Measurements from ENCODE around the gene SPINT1. TPM values are rescaled to one million over a fixed set of nuclear protein-coding genes. Genes with fewer than 3 reads are reported as not detected.
A peak's percentile ranks its signal among the peaks of the same experiment; 100 is the strongest.

The SPINT1 gene
- total and polyA plus RNA-seq, 7 experiments from 2014 or later, result 1.00 to 8.9 (median 3.6) TPM

- H3K27ac ChIP-seq (ENCODE audit: low read depth, low read length), result no peak overlapping the region
- peak overlapping the region in 1 of 9 donors; percentile 62 for H3K27ac Mint-ChIP-seq
- ChIA-PET CTCF (no interaction called here), POLR2A (no interaction called here)
- peaks cover 0 to 9% (median 0%) of the 10 kb centered on the region in 5 donors for H3K27me3 Mint-ChIP-seq
- no peak for DNase-seq
- no peak for ATAC-seq
- H3K9me3 Mint-ChIP-seq, result no peaks in the 10 kb centered on the region
- no peak overlapping the region for H3K4me3 Mint-ChIP-seq
- peaks cover 0 to 7% of the 10 kb centered on the region in 2 donors for H3K4me1 ChIP-seq (ENCODE audit: control insufficient read depth in 2 of 2, insufficient read depth in 2 of 2, low read length in 2 of 2)
- H3K36me3 Mint-ChIP-seq, result peaks cover 0 to 1% (median 0%) of the 10 kb centered on the region in 5 donors
- H3K36me3 ChIP-seq (ENCODE audit: control insufficient read depth in 2 of 3, insufficient read depth in 3 of 3, low read length in 3 of 3), result no peaks in the 10 kb centered on the region
- H3K4me1 Mint-ChIP-seq, result peaks cover 0 to 25% (median 5%) of the 10 kb centered on the region in 7 donors
- intact Hi-C loops (cut with micrococcal nuclease), result no loop called here
- H3K9me3 ChIP-seq (ENCODE audit: control insufficient read depth in 2 of 3, low read length in 3 of 3), result no peaks in the 10 kb centered on the region
- no peaks in the 10 kb centered on the region for H3K27me3 ChIP-seq (ENCODE audit: control insufficient read depth in 2 of 2, insufficient read depth in 2 of 2, low read length in 2 of 2)
- H3K4me3 ChIP-seq (ENCODE audit: low read length), result no peak overlapping the region
Measured at GRCh38 chr15:40886586-40886985, 42.7 kb downstream of the SPINT1 start.

- Histone ChIP-seq H3K4me3 (ENCODE audit: low read length) (no peak overlapping the region), H3K4me1 (ENCODE audit: control insufficient read depth in 2 of 2, insufficient read depth in 2 of 2, low read length in 2 of 2) (peaks cover 6 to 11% of the 10 kb centered on the region in 2 donors), H3K9me3 (ENCODE audit: control insufficient read depth in 2 of 3, low read length in 3 of 3) (no peaks in the 10 kb centered on the region), H3K36me3 (ENCODE audit: control insufficient read depth in 2 of 3, insufficient read depth in 3 of 3, low read length in 3 of 3) (no peaks in the 10 kb centered on the region), H3K27me3 (ENCODE audit: control insufficient read depth in 2 of 2, insufficient read depth in 2 of 2, low read length in 2 of 2) (no peaks in the 10 kb centered on the region), H3K27ac (ENCODE audit: low read depth, low read length) (no peak overlapping the region)
- ATAC-seq (no peak), DNase-seq (no peak)
- Mint-ChIP-seq H3K36me3 (peaks cover 0 to 1% (median 0%) of the 10 kb centered on the region in 5 donors), H3K9me3 (no peaks in the 10 kb centered on the region), H3K27me3 (peaks cover 0 to 13% (median 0%) of the 10 kb centered on the region in 5 donors), H3K27ac (no peak overlapping the region), H3K4me1 (peaks cover 6 to 41% (median 16%) of the 10 kb centered on the region in 7 donors), H3K4me3 (no peak overlapping the region)
- ChIA-PET POLR2A (interaction anchor here (0.6 to 1.1 kb wide), 2 partner anchors 32 to 37 kb away, joined by 3 read pairs; no protein-coding TSS in a partner anchor), CTCF (interaction anchor here (4.6 kb wide), 1 partner anchor 31 kb away, joined by 49 read pairs; no protein-coding TSS in a partner anchor)
- intact Hi-C loops (cut with micrococcal nuclease), result no loop called here
Measured at GRCh38 chr15:40889112-40889511, 45.3 kb downstream of the SPINT1 start.

GRCh38 chr15:40891138-40891537 is 47.3 kb downstream of the SPINT1 start:
- no peaks in the 10 kb centered on the region for H3K36me3 ChIP-seq (ENCODE audit: control insufficient read depth in 2 of 3, insufficient read depth in 3 of 3, low read length in 3 of 3)
- H3K4me3 ChIP-seq (ENCODE audit: low read length), result no peak overlapping the region
- Mint-ChIP-seq H3K9me3 (no peaks in the 10 kb centered on the region), H3K27me3 (peaks cover 0 to 9% (median 0%) of the 10 kb centered on the region in 5 donors), H3K36me3 (peaks cover 0 to 1% (median 0%) of the 10 kb centered on the region in 5 donors), H3K4me1 (peaks cover 18 to 40% (median 30%) of the 10 kb centered on the region in 7 donors), H3K4me3 (peak overlapping the region in 1 of 10 donors; percentile 41), H3K27ac (peak overlapping the region in 5 of 9 donors; percentile 4 to 73 (median 26))
- H3K9me3 ChIP-seq (ENCODE audit: control insufficient read depth in 2 of 3, low read length in 3 of 3), result no peaks in the 10 kb centered on the region
- CTCF ChIA-PET, result interaction anchor here (1.4 to 4.6 kb wide), 2 partner anchors 33 to 37 kb away, joined by 3 to 49 read pairs; no protein-coding TSS in a partner anchor
- DNase-seq (no peak), ATAC-seq (no peak)
- H3K27me3 ChIP-seq (ENCODE audit: control insufficient read depth in 2 of 2, insufficient read depth in 2 of 2, low read length in 2 of 2), result no peaks in the 10 kb centered on the region
- intact Hi-C loops (cut with micrococcal nuclease), result loop anchor here (5.0 to 10.0 kb wide), 3 partner anchors 214 to 326 kb away; partner anchors contain the start of genes CCDC32 (in 1 of the 2), KNL1 (in 1 of the 2) and RPUSD2 (in 1 of the 2)
- peaks cover 17 to 18% of the 10 kb centered on the region in 2 donors for H3K4me1 ChIP-seq (ENCODE audit: control insufficient read depth in 2 of 2, insufficient read depth in 2 of 2, low read length in 2 of 2)
- POLR2A ChIA-PET, result interaction anchor here (1.7 kb wide), 1 partner anchor 35 kb away, joined by 6 read pairs; no protein-coding TSS in a partner anchor
- H3K27ac ChIP-seq (ENCODE audit: low read depth, low read length), result no peak overlapping the region

- no peak for DNase-seq
- ChIA-PET CTCF (interaction anchor here (0.6 to 4.6 kb wide), 5 partner anchors 18 to 110 kb away, joined by 3 to 49 read pairs (median 3); partner anchors contain the start of gene RHOV), POLR2A (interaction anchor here (0.6 to 1.7 kb wide), 5 partner anchors 33 to 606 kb away, joined by 3 to 6 read pairs (median 3); partner anchors contain the start of genes NUSAP1 and OIP5)
- H3K27me3 ChIP-seq (ENCODE audit: control insufficient read depth in 2 of 2, insufficient read depth in 2 of 2, low read length in 2 of 2), result no peaks in the 10 kb centered on the region
- peak overlapping the region in 1 of 10 donors; percentile 7 for H3K4me3 Mint-ChIP-seq
- peaks cover 17 to 18% of the 10 kb centered on the region in 2 donors for H3K4me1 ChIP-seq (ENCODE audit: control insufficient read depth in 2 of 2, insufficient read depth in 2 of 2, low read length in 2 of 2)
- peaks cover 0 to 7% (median 0%) of the 10 kb centered on the region in 5 donors for H3K27me3 Mint-ChIP-seq
- H3K9me3 ChIP-seq (ENCODE audit: control insufficient read depth in 2 of 3, low read length in 3 of 3), result no peaks in the 10 kb centered on the region
- H3K36me3 ChIP-seq (ENCODE audit: control insufficient read depth in 2 of 3, insufficient read depth in 3 of 3, low read length in 3 of 3), result peaks cover 0 to 3% (median 0%) of the 10 kb centered on the region in 3 experiments
- no peaks in the 10 kb centered on the region for H3K9me3 Mint-ChIP-seq
- no peak for ATAC-seq
- peak overlapping the region in 3 of 9 donors; percentile 17 to 63 (median 56) for H3K27ac Mint-ChIP-seq
- intact Hi-C loops (cut with micrococcal nuclease), result loop anchor here (5.0 to 10.0 kb wide), 3 partner anchors 215 to 327 kb away; partner anchors contain the start of genes CCDC32 (in 1 of the 2), KNL1 (in 1 of the 2) and RPUSD2 (in 1 of the 2)
- H3K4me3 ChIP-seq (ENCODE audit: low read length), result no peak overlapping the region
- H3K36me3 Mint-ChIP-seq, result no peaks in the 10 kb centered on the region
- H3K4me1 Mint-ChIP-seq, result peaks cover 23 to 37% (median 30%) of the 10 kb centered on the region in 7 donors
- no peak overlapping the region for H3K27ac ChIP-seq (ENCODE audit: low read depth, low read length)
Measured at GRCh38 chr15:40891810-40892446, 48.1 kb downstream of the SPINT1 start.

- Histone ChIP-seq H3K27me3 (ENCODE audit: control insufficient read depth in 2 of 2, insufficient read depth in 2 of 2, low read length in 2 of 2) (no peaks in the 10 kb centered on the region), H3K36me3 (ENCODE audit: control insufficient read depth in 2 of 3, insufficient read depth in 3 of 3, low read length in 3 of 3) (peaks cover 0 to 9% (median 0%) of the 10 kb centered on the region in 3 experiments), H3K9me3 (ENCODE audit: control insufficient read depth in 2 of 3, low read length in 3 of 3) (no peaks in the 10 kb centered on the region), H3K27ac (ENCODE audit: low read depth, low read length) (no peak overlapping the region), H3K4me1 (ENCODE audit: control insufficient read depth in 2 of 2, insufficient read depth in 2 of 2, low read length in 2 of 2) (peaks cover 17 to 18% of the 10 kb centered on the region in 2 donors), H3K4me3 (ENCODE audit: low read length) (no peak overlapping the region)
- ATAC-seq (no peak), DNase-seq (no peak)
- Mint-ChIP-seq H3K4me1 (peaks cover 24 to 43% (median 34%) of the 10 kb centered on the region in 7 donors), H3K9me3 (no peaks in the 10 kb centered on the region), H3K36me3 (peaks cover 0 to 5% (median 0%) of the 10 kb centered on the region in 5 donors), H3K27me3 (peaks cover 0 to 7% (median 0%) of the 10 kb centered on the region in 5 donors), H3K27ac (peak overlapping the region in 4 of 9 donors; percentile 17 to 46 (median 38)), H3K4me3 (peak overlapping the region in 9 of 10 donors; percentile 5 to 72 (median 42))
- ChIA-PET CTCF (interaction anchor here (0.6 to 4.6 kb wide), 5 partner anchors 19 to 110 kb away, joined by 3 to 49 read pairs (median 3); partner anchors contain the start of gene RHOV), POLR2A (interaction anchor here (0.6 to 1.7 kb wide), 5 partner anchors 33 to 605 kb away, joined by 3 to 6 read pairs (median 3); partner anchors contain the start of genes NUSAP1 and OIP5)
- intact Hi-C loops (cut with micrococcal nuclease), result loop anchor here (5.0 to 10.0 kb wide), 3 partner anchors 215 to 328 kb away; partner anchors contain the start of genes CCDC32 (in 1 of the 2), KNL1 (in 1 of the 2) and RPUSD2 (in 1 of the 2)
Measured at GRCh38 chr15:40892447-40893012, 48.7 kb downstream of the SPINT1 start.
